Esophagus squamous epithelium (tissue), 4 donors: ENCODE measurements around the gene NT5DC1.

Experiments
- POLR2A ChIP-seq, 4 donors: fragments of 450-650 bp; IDR thresholded peaks; one replicate each; pipeline ENCODE4 v1.6.1; 2017; ENCODE audit warnings: antibody characterized with exemption in 4 of 4, mild to moderate bottlenecking in 4 of 4, moderate library complexity in 3 of 4
- TF ChIP-seq, protein P1 (sequence below), 6 experiments: fragments of 450-650 bp in 4 of 6; fragments of 200-600 bp in 2 of 6; sonication (generic) in 2 of 6; IDR thresholded peaks; one replicate each; pipeline ENCODE4 v1.5.1; 2016 to 2019; ENCODE audit warnings: antibody characterized with exemption in 6 of 6, mild to moderate bottlenecking in 4 of 6, moderate library complexity in 4 of 6

DNA sequence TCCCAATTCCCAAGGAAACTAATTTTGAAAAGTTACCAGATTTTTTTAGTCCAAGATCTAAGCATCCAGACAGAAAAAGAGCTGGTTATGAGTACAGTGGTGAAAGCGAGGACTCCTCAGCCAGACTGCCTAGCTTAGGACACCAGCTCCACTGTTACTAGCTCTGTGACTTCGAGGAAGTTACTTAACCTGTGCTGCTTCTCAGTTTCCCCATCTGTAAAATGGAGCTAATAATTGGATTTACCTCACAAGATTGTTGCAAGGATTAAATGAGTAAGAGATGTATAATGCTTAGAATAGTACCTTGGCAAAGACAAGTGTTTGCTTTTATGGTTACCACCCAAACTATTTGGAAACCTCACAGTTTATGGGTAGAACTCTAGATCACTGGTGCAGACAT, 1.1 kb downstream of the NT5DC1 start:
- TF ChIP-seq, protein P1, sequence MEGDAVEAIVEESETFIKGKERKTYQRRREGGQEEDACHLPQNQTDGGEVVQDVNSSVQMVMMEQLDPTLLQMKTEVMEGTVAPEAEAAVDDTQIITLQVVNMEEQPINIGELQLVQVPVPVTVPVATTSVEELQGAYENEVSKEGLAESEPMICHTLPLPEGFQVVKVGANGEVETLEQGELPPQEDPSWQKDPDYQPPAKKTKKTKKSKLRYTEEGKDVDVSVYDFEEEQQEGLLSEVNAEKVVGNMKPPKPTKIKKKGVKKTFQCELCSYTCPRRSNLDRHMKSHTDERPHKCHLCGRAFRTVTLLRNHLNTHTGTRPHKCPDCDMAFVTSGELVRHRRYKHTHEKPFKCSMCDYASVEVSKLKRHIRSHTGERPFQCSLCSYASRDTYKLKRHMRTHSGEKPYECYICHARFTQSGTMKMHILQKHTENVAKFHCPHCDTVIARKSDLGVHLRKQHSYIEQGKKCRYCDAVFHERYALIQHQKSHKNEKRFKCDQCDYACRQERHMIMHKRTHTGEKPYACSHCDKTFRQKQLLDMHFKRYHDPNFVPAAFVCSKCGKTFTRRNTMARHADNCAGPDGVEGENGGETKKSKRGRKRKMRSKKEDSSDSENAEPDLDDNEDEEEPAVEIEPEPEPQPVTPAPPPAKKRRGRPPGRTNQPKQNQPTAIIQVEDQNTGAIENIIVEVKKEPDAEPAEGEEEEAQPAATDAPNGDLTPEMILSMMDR (IDR thresholded peaks at IDR 0.05): no peak
- TF ChIP-seq POLR2A (IDR thresholded peaks at IDR 0.05): no peak
